ENCODE data around the gene EHBP1. TPM values are rescaled to one million over a fixed set of nuclear protein-coding genes. Genes with fewer than 3 reads are reported as not detected.

Gene EHBP1
- total RNA-seq, 1 experiment from 2014 or later, result 32.1 TPM

DNA sequence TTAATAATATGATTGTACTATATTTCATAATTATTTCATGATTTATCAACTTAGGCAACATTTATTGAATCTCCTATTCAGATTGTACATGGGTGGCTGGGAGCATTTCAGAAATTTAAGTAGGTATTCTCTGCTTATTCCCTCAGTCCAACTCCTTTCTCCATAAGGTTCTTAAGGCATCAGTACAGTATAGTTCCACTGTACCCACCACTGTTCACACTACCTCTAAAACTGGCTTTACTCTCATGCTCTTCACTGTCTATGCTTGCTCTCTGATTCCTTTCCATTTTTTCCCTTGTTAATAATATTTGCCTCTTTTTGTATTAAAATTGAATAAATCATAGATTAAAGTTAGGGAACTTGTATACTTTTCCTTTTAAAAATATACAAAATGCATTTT lies 89.8 kb downstream of the EHBP1 start:
- H3K9me3 ChIP-seq (ENCODE audit: low read depth, low read length, poor library complexity, severe bottlenecking), result no peaks in the 10 kb centered on the region
- no TSS peak for BruUV-seq (replicated peaks)
- TF ChIP-seq, protein P1, sequence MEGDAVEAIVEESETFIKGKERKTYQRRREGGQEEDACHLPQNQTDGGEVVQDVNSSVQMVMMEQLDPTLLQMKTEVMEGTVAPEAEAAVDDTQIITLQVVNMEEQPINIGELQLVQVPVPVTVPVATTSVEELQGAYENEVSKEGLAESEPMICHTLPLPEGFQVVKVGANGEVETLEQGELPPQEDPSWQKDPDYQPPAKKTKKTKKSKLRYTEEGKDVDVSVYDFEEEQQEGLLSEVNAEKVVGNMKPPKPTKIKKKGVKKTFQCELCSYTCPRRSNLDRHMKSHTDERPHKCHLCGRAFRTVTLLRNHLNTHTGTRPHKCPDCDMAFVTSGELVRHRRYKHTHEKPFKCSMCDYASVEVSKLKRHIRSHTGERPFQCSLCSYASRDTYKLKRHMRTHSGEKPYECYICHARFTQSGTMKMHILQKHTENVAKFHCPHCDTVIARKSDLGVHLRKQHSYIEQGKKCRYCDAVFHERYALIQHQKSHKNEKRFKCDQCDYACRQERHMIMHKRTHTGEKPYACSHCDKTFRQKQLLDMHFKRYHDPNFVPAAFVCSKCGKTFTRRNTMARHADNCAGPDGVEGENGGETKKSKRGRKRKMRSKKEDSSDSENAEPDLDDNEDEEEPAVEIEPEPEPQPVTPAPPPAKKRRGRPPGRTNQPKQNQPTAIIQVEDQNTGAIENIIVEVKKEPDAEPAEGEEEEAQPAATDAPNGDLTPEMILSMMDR (conservative IDR thresholded peaks at IDR 0.05; ENCODE audit: low read depth, low read length), result no peak
- no peak for TF ChIP-seq EZH2 (IDR thresholded peaks at IDR 0.05; ENCODE audit: borderline replicate concordance, low read depth, low read length, poor library complexity, severe bottlenecking)
- DNase-seq (ENCODE audit: low spot score), result no peak
- no peaks in the 10 kb centered on the region for H3K4me1 ChIP-seq (ENCODE audit: insufficient read depth, low read length, poor library complexity, severe bottlenecking)
- ChIA-PET POLR2A (ENCODE audit: low non-redundant PET) (no interaction called here), CTCF (no interaction called here)
- H3K4me3 ChIP-seq (ENCODE audit: low read depth, low read length, poor library complexity, severe bottlenecking), result no peak overlapping the region
- intact Hi-C loops (cut with micrococcal nuclease; ENCODE audit: unreplicated experiment), result no loop called here
- no peaks in the 10 kb centered on the region for H3K27me3 ChIP-seq (replicated peaks; ENCODE audit: insufficient read depth, low read depth, low read length, poor library complexity)
- no peaks in the 10 kb centered on the region for H3K36me3 ChIP-seq (ENCODE audit: insufficient read depth, low read length, poor library complexity, severe bottlenecking)
- H3K27ac ChIP-seq (ENCODE audit: low read depth, low read length, poor library complexity, severe bottlenecking), result no peak overlapping the region

DNA sequence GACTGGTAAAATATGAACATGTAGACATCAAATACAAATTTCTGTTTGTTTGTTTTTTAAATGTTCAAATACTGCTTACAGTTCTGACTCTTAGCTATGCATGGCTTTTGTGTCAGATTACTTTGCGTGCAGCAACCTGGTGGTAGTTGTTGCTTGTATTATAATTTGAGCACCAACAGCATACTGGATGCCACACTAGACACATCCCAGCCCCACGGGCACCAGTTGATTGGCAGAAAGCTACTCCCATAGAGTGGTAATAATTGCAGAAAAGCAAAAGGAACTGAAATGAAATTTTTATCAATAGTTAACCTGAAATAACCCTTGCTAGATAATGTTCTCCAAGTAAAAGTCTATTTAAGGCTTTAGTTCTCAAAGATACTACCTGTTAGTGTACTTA lies 91.6 kb downstream of the EHBP1 start:
- no peaks in the 10 kb centered on the region for H3K36me3 ChIP-seq (ENCODE audit: insufficient read depth, low read length, poor library complexity, severe bottlenecking)
- H3K27me3 ChIP-seq (replicated peaks; ENCODE audit: insufficient read depth, low read depth, low read length, poor library complexity), result no peaks in the 10 kb centered on the region
- ChIA-PET POLR2A (ENCODE audit: low non-redundant PET) (no interaction called here), CTCF (no interaction called here)
- no TSS peak for BruUV-seq (replicated peaks)
- no peaks in the 10 kb centered on the region for H3K4me1 ChIP-seq (ENCODE audit: insufficient read depth, low read length, poor library complexity, severe bottlenecking)
- H3K9me3 ChIP-seq (ENCODE audit: low read depth, low read length, poor library complexity, severe bottlenecking), result no peaks in the 10 kb centered on the region
- no peak for TF ChIP-seq EZH2 (IDR thresholded peaks at IDR 0.05; ENCODE audit: borderline replicate concordance, low read depth, low read length, poor library complexity, severe bottlenecking)
- TF ChIP-seq, protein P1 (conservative IDR thresholded peaks at IDR 0.05; ENCODE audit: low read depth, low read length), result no peak
- H3K4me3 ChIP-seq (ENCODE audit: low read depth, low read length, poor library complexity, severe bottlenecking), result no peak overlapping the region
- no peak overlapping the region for H3K27ac ChIP-seq (ENCODE audit: low read depth, low read length, poor library complexity, severe bottlenecking)
- intact Hi-C loops (cut with micrococcal nuclease; ENCODE audit: unreplicated experiment), result no loop called here
- no peak for DNase-seq (ENCODE audit: low spot score)

DNA sequence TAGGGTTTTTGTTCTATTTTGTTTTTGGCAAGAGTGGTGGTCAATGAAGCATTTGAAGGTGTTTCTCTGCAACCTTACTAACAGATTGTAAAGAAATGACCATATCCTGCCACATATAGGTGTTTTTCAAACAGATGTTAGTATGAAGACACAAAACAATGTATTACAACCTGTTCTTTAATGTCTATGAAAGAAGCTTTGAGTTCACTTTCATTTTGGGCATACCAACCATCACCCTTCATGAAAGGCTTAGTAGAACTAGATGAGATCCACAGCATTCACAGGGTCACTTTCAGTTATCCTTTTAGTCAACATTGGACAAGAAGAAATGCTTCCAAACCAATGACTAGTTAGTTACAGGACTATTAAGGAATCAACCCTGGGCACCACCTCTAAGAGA lies 95.1 kb downstream of the EHBP1 start:
- intact Hi-C loops (cut with micrococcal nuclease; ENCODE audit: unreplicated experiment), result no loop called here
- Histone ChIP-seq H3K4me3 (ENCODE audit: low read depth, low read length, poor library complexity, severe bottlenecking) (no peak overlapping the region), H3K36me3 (ENCODE audit: insufficient read depth, low read length, poor library complexity, severe bottlenecking) (no peaks in the 10 kb centered on the region), H3K27me3 (replicated peaks; ENCODE audit: insufficient read depth, low read depth, low read length, poor library complexity) (no peaks in the 10 kb centered on the region), H3K9me3 (ENCODE audit: low read depth, low read length, poor library complexity, severe bottlenecking) (no peaks in the 10 kb centered on the region), H3K4me1 (ENCODE audit: insufficient read depth, low read length, poor library complexity, severe bottlenecking) (no peaks in the 10 kb centered on the region), H3K27ac (ENCODE audit: low read depth, low read length, poor library complexity, severe bottlenecking) (no peak overlapping the region)
- no peak for DNase-seq (ENCODE audit: low spot score)
- POLR2A ChIA-PET (ENCODE audit: low non-redundant PET), result no interaction called here
- BruUV-seq (replicated peaks), result no TSS peak
- no peak for TF ChIP-seq EZH2 (IDR thresholded peaks at IDR 0.05; ENCODE audit: borderline replicate concordance, low read depth, low read length, poor library complexity, severe bottlenecking)
- TF ChIP-seq, protein P1 (conservative IDR thresholded peaks at IDR 0.05; ENCODE audit: low read depth, low read length), result no peak
- CTCF ChIA-PET, result no interaction called here
